Keratinocyte (primary cell): ENCODE results near the gene PIN1. TPM values are rescaled to one million over a fixed set of nuclear protein-coding genes. Genes with fewer than 3 reads are reported as not detected.

Source experiments
- DNase-seq: peaks from one replicate; pipeline ENCODE4 v3.0.0-alpha.2; 2011; ENCODE audit warnings: low read depth, missing footprints, low spot score
- FAIRE-seq: peaks from 2 replicates; lab custom pipeline; 2011; peaks lifted over from hg19 to GRCh38; lab: Jason Lieb, UNC
- H2AFZ ChIP-seq: 2 replicates; pipeline ENCODE4 v1.6.0; 2012; ENCODE audit warnings: low read length, control low read depth, inconsistent platforms; ENCODE audit not compliant: control insufficient read depth
- H3K27ac ChIP-seq: 2 replicates; pipeline ENCODE4 v1.5.1; 2011; ENCODE audit warnings: low read length; ENCODE audit not compliant: control insufficient read depth, insufficient read depth
- H3K27me3 ChIP-seq: 3 replicates; pipeline ENCODE4 v1.6.0; 2011; ENCODE audit warnings: low read length; ENCODE audit not compliant: control insufficient read depth, insufficient read depth; ENCODE audit errors: extremely low read depth
- H3K36me3 ChIP-seq, 2 experiments: 2 replicates in 1 of 2; 3 replicates in 1 of 2; pipeline ENCODE4 v1.5.1; 2011; ENCODE audit warnings: low read length in 2 of 2, mild to moderate bottlenecking in 1 of 2; ENCODE audit not compliant: control insufficient read depth in 2 of 2, insufficient read depth in 2 of 2; ENCODE audit errors: extremely low read depth in 1 of 2
- H3K4me1 ChIP-seq: 3 replicates; pipeline ENCODE4 v1.5.1; 2011; ENCODE audit warnings: low read length; ENCODE audit not compliant: control insufficient read depth, insufficient read depth; ENCODE audit errors: extremely low read depth
- H3K4me2 ChIP-seq: 3 replicates; pipeline ENCODE4 v1.6.0; 2011; ENCODE audit warnings: low read depth, low read length; ENCODE audit not compliant: control insufficient read depth, insufficient read depth; ENCODE audit errors: extremely low read depth
- H3K4me3 ChIP-seq, 3 experiments: fragments of 200-600 bp in 1 of 3; sonication (generic) in 1 of 3; 2 replicates in 2 of 3; 3 replicates in 1 of 3; pipeline ENCODE4 v1.5.1; 2011 to 2016; ENCODE audit warnings: low read length in 3 of 3, mild to moderate bottlenecking in 3 of 3, control low read depth in 2 of 3, inconsistent platforms in 1 of 3, low read depth in 1 of 3, mixed read lengths in 1 of 3, mixed run types in 1 of 3, moderate library complexity in 1 of 3; ENCODE audit not compliant: control insufficient read depth in 2 of 3, insufficient read depth in 2 of 3; ENCODE audit errors: extremely low read depth in 1 of 3
- H3K79me2 ChIP-seq: 2 replicates; pipeline ENCODE4 v1.6.0; 2012; ENCODE audit warnings: low read length; ENCODE audit not compliant: control insufficient read depth, insufficient read depth
- H3K9ac ChIP-seq: 3 replicates; pipeline ENCODE4 v1.6.0; 2011; ENCODE audit warnings: low read length; ENCODE audit not compliant: control insufficient read depth, insufficient read depth; ENCODE audit errors: extremely low read depth
- H3K9me1 ChIP-seq: 3 replicates; pipeline ENCODE4 v1.6.0; 2011; ENCODE audit warnings: low read length; ENCODE audit not compliant: control insufficient read depth, insufficient read depth; ENCODE audit errors: extremely low read depth
- H3K9me3 ChIP-seq: 2 replicates; pipeline ENCODE4 v1.5.1; 2012; ENCODE audit warnings: low read depth, low read length; ENCODE audit not compliant: control insufficient read depth
- H4K20me1 ChIP-seq: 3 replicates; pipeline ENCODE4 v1.6.0; 2011; ENCODE audit warnings: low read length; ENCODE audit not compliant: control insufficient read depth, insufficient read depth; ENCODE audit errors: extremely low read depth
- EZH2 ChIP-seq: IDR thresholded peaks from one replicate; pipeline ENCODE4 v1.6.1; 2012; ENCODE audit warnings: inconsistent platforms, mild to moderate bottlenecking, low read length, moderate library complexity
- dilution Hi-C: fragments of 300-500 bp; cut with MboI; formaldehyde crosslinking; loops from one replicate; pipeline ENCODE4 v1.7.0; 2020; ENCODE audit warnings: low sequenced_read_pairs; ENCODE audit not compliant: extremely low pct_ligation_motif_present
- polyA plus RNA-seq, 5 experiments: library from polyadenylated mRNA; depleted of rRNA in 3 of 5; stranded (reverse) in 3 of 5; stranded (forward) in 1 of 5; unstranded in 1 of 5; fragments of >200 nt; gene quantifications; 1 replicate in 1 of 5; 2 replicates in 3 of 5; 3 replicates in 1 of 5; pipeline versions ENCODE4 v1.2.1 to v1.2.3, GENCODE V29; 2011 to 2012; ENCODE audit warnings: missing spikeins in 2 of 5, low read depth in 1 of 5, low replicate concordance in 1 of 5
- small RNA-seq, 3 experiments: library from RNA; depleted of rRNA; stranded (forward); fragments of <200 nt; gene quantifications; one replicate each; pipeline ENCODE3, GENCODE V24; 2012; ENCODE audit warnings: low read depth in 3 of 3, low replicate concordance in 1 of 3; ENCODE audit not compliant: insufficient read length in 3 of 3
- TF ChIP-seq, protein P1 (sequence below), 3 experiments: IDR thresholded peaks in 1 of 3; conservative IDR thresholded peaks in 1 of 3; optimal IDR thresholded peaks in 1 of 3; 2 replicates in 2 of 3; 3 replicates in 1 of 3; pipeline versions ENCODE3 to v1.5.1; 2011; ENCODE audit warnings: low read length in 3 of 3, mild to moderate bottlenecking in 3 of 3, moderate library complexity in 2 of 3, control low read depth in 1 of 3, inconsistent platforms in 1 of 3; ENCODE audit not compliant: insufficient read depth in 2 of 3; ENCODE audit errors: extremely low read depth in 1 of 3

The PIN1 gene
- polyA plus RNA-seq, 1 donor (not counting 4 experiments of a cell fraction or from before 2014, with no cell fraction given) = 39.8 TPM

DNA sequence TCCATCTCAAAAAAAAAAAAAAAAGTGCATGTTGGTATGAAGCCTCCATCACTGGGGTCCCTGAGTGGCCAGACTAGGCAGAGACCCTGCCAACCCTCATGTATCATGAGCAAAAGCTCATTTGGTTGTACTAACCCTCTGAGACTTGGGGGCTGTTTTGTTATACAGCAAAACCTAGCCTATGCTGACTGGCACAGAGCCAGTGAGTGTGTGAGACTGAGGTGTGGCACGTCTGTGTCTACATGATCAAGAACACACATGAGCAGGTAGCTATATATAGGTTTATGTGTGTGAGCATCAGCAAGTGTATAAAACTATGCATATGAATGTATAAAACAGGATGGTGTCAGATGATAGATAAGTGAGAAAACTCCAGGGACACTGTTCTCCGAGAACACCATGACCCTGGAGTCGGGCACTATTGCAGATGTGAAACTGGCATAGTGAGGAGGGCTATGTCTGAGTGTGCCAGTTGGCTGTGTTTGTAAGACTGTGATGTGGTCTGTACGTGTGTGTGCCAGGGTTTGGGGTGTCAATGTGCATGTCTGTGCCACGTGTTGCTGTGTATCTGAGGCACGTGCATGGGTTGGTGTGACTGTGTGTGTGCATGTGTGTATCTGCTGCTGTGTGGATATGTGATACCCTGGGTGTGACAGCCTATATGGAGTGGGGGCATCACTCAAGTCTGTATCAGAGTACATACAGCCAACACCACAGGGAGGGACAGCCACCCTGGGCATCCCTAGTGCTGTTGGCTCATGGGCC lies 56.7 kb downstream of the PIN1 start:
- Histone ChIP-seq H3K79me2 (no peaks in the 10 kb centered on the region), H3K4me1 (peaks cover 7% of the 10 kb centered on the region), H3K36me3 (no peaks in the 10 kb centered on the region), H4K20me1 (no peaks in the 10 kb centered on the region), H3K27ac (no peak overlapping the region), H3K4me3 (no peak overlapping the region), H3K9me3 (no peaks in the 10 kb centered on the region), H3K9ac (no peak overlapping the region), H3K9me1 (no peaks in the 10 kb centered on the region), H3K27me3 (no peaks in the 10 kb centered on the region), H2AFZ (no peak overlapping the region), H3K4me2 (no peak overlapping the region)
- dilution Hi-C loops = no loop called here
- TF ChIP-seq EZH2 = no peak
- TF ChIP-seq, protein P1, sequence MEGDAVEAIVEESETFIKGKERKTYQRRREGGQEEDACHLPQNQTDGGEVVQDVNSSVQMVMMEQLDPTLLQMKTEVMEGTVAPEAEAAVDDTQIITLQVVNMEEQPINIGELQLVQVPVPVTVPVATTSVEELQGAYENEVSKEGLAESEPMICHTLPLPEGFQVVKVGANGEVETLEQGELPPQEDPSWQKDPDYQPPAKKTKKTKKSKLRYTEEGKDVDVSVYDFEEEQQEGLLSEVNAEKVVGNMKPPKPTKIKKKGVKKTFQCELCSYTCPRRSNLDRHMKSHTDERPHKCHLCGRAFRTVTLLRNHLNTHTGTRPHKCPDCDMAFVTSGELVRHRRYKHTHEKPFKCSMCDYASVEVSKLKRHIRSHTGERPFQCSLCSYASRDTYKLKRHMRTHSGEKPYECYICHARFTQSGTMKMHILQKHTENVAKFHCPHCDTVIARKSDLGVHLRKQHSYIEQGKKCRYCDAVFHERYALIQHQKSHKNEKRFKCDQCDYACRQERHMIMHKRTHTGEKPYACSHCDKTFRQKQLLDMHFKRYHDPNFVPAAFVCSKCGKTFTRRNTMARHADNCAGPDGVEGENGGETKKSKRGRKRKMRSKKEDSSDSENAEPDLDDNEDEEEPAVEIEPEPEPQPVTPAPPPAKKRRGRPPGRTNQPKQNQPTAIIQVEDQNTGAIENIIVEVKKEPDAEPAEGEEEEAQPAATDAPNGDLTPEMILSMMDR (optimal IDR thresholded peaks at IDR 0.05 in 1 of 3, IDR thresholded peaks at IDR 0.05 in 1 of 3, conservative IDR thresholded peaks at IDR 0.05 in 1 of 3; ENCODE audit: extremely low read depth in 1 of 3, insufficient read depth in 2 of 3, low read length in 3 of 3) = no peak
- FAIRE-seq (no peak), DNase-seq (no peak)

Small RNA genes lying within 50 kb of the gene (small RNA-seq; reads per million reads assigned to genes)
- 0 reads per million in 3 experiments for gene RF00156

Other genes with a start within 250 kb of the PIN1 start
- 38.2 to 66.1 TPM (median 56.3 TPM) in 3 replicates for gene ZNF561, start 214.1 kb upstream of the PIN1 start, polyA plus RNA-seq
- gene ZNF562, start 160.2 kb upstream of the PIN1 start, polyA plus RNA-seq = 13.3 to 21.1 TPM (median 18.6 TPM) in 3 replicates
- 3.5 to 8.9 TPM (median 8.0 TPM) in 3 replicates for gene ZNF846, start 66.6 kb upstream of the PIN1 start, polyA plus RNA-seq
- 12.6 to 18.2 TPM (median 17.2 TPM) in 3 replicates for gene FBXL12, start 16.2 kb upstream of the PIN1 start, polyA plus RNA-seq
- gene UBL5, start 7.4 kb upstream of the PIN1 start, polyA plus RNA-seq = 995 to 1,153 TPM (median 1,097 TPM) in 3 replicates
- 5.3 to 25.2 TPM (median 7.5 TPM) in 3 replicates for gene OLFM2, start 101.2 kb downstream of the PIN1 start, polyA plus RNA-seq
- gene COL5A3, start 175.2 kb downstream of the PIN1 start, polyA plus RNA-seq = 0.32 to 0.67 TPM (median 0.43 TPM) in 3 replicates
- not detected in 3 replicates for gene RDH8, start 178.2 kb downstream of the PIN1 start, polyA plus RNA-seq